HEK293T (cell line): ENCODE data around the gene TLE4.
"Not testable (repeated sequence)": the region's sequence is repeated elsewhere in the genome, so short reads cannot be mapped to it uniquely, and the experiment has no call there.

Source experiments
- CTCF ChIA-PET: fragments of 350-600 bp; formaldehyde crosslinking; extraction: SDS; loops from one replicate; lab custom pipeline; 2021; ENCODE audit warnings: antibody characterized with exemption, inconsistent platforms; lab: Yijun Ruan, JAX
- POLR2A ChIA-PET: fragments of 350-600 bp; formaldehyde crosslinking; extraction: SDS; loops from one replicate; lab custom pipeline; 2020; ENCODE audit warnings: antibody characterized with exemption, inconsistent platforms; lab: Yijun Ruan, JAX
- DNase-seq: peaks from one replicate; pipeline ENCODE4 v3.0.0; 2012; ENCODE audit warnings: mixed read lengths; ENCODE audit errors: extremely low spot score
- ARNT ChIP-seq: fragments of 450-650 bp; IDR thresholded peaks from 2 replicates; pipeline ENCODE4 v1.6.1; 2017; ENCODE audit warnings: mild to moderate bottlenecking
- BHLHE40 ChIP-seq: fragments of 450-650 bp; IDR thresholded peaks from 2 replicates; pipeline ENCODE4 v1.6.1; 2016; ENCODE audit warnings: mild to moderate bottlenecking, moderate library complexity, borderline replicate concordance
- CTBP1 ChIP-seq: fragments of 450-650 bp; IDR thresholded peaks from 2 replicates; pipeline ENCODE4 v1.6.1; 2016; ENCODE audit warnings: borderline replicate concordance
- ELF4 ChIP-seq: fragments of 450-650 bp; IDR thresholded peaks from 2 replicates; pipeline ENCODE4 v1.6.1; 2017; ENCODE audit warnings: antibody characterized with exemption
- FOXA1 ChIP-seq: fragments of 450-650 bp; IDR thresholded peaks from 2 replicates; pipeline ENCODE4 v1.6.1; 2016; ENCODE audit warnings: mild to moderate bottlenecking
- FOXK2 ChIP-seq: fragments of 450-650 bp; IDR thresholded peaks from 2 replicates; pipeline ENCODE4 v1.6.1; 2016; ENCODE audit warnings: mild to moderate bottlenecking
- FOXM1 ChIP-seq: fragments of 450-650 bp; IDR thresholded peaks from 2 replicates; pipeline ENCODE4 v1.6.1; 2017; ENCODE audit warnings: mild to moderate bottlenecking, borderline replicate concordance
- HDGF ChIP-seq: fragments of 450-650 bp; IDR thresholded peaks from 2 replicates; pipeline ENCODE4 v1.6.1; 2017; ENCODE audit warnings: antibody characterized with exemption, borderline replicate concordance
- L3MBTL2 ChIP-seq: fragments of 450-650 bp; conservative IDR thresholded peaks from 2 replicates; pipeline ENCODE4 v1.6.1; 2016; ENCODE audit warnings: mild to moderate bottlenecking
- LEF1 ChIP-seq: fragments of 450-650 bp; IDR thresholded peaks from 2 replicates; pipeline ENCODE4 v1.6.1; 2017; ENCODE audit warnings: mild to moderate bottlenecking, borderline replicate concordance
- NFRKB ChIP-seq: fragments of 450-650 bp; IDR thresholded peaks from 2 replicates; pipeline ENCODE4 v1.6.1; 2016; ENCODE audit warnings: mild to moderate bottlenecking, moderate library complexity
- SP1 ChIP-seq: fragments of 450-650 bp; IDR thresholded peaks from 2 replicates; pipeline ENCODE4 v1.6.1; 2017
- SUZ12 ChIP-seq: fragments of 450-650 bp; IDR thresholded peaks from 2 replicates; pipeline ENCODE4 v1.6.1; 2016; ENCODE audit warnings: mild to moderate bottlenecking
- TARDBP ChIP-seq: fragments of 450-650 bp; IDR thresholded peaks from 2 replicates; pipeline ENCODE4 v1.6.1; 2016
- ZNF384 ChIP-seq: fragments of 450-650 bp; IDR thresholded peaks from 2 replicates; pipeline ENCODE4 v1.6.1; 2016
- TF ChIP-seq, protein P1 (sequence below): fragments of 450-650 bp; IDR thresholded peaks from 2 replicates; pipeline ENCODE4 v1.6.1; 2016

Gene TLE4

DNA sequence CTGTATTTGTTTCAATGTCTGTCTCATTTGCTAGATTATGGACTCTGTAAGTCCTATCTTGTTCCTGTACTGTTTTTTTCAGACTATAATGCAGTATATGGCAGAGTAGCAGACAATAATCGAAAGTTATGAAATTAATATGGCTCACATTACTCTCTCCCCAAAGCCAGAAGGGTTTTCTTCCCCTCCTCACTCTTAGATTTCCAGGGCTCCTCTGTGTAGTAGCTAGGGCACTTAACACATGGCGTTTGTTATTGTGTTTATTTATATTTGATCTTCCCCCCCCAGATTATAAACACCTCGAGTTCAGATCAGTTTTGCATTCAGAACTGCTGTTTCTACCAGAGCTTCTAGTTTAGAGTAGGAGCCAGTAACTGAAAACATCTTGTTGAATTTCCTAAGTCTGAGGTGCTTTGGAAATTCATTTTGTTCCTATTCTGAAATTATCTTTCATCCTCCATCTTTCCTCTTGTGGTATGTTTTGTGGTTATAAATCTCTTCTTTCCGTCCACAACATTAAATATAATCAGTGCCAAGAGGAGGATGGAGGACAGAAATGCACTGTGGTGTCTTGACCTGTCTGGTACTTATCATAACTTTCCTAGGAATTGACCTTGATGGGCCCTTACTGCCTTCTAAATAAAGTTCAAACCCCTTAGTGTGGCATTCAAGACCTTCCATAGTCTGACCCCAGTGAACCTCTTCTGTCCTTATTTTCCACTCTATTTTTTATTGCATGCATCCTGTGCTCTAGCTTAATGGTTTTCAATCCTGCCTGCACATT lies 27.0 kb downstream of the TLE4 start:
- ChIA-PET CTCF (interaction anchor here (1.2 kb wide), 1 partner anchor 12 kb away, joined by 3 read pairs; no protein-coding TSS in a partner anchor), POLR2A (interaction anchor here (1.3 kb wide), 1 partner anchor 27 kb away, joined by 4 read pairs; the partner anchor contains the start of gene TLE4)
- TF ChIP-seq NFRKB, result no peak
- no peak for TF ChIP-seq FOXA1
- no peak for TF ChIP-seq FOXK2
- no peak for TF ChIP-seq SUZ12
- TF ChIP-seq LEF1, result no peak
- TF ChIP-seq SP1, result no peak
- TF ChIP-seq BHLHE40, result no peak
- DNase-seq, result no peak

DNA sequence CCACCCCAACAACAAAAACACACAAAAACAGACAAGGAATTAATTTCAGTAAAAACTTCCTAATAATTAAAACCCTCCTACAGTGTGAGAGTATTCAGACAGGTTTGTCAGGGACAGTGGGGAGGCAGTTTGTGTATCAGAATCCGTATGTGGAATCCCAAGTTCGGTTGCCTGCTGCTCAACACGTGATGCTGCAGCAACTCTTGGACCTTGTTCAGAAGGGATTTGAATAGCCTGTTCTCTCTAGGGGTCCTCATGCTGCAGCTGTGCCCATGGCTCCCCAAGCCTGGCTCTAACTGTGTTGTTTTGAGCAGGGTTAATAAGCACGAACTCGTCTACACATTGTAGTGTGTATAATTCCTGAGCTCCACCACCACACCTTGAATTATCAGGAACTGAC lies 28.7 kb downstream of the TLE4 start:
- no peak for DNase-seq
- ChIA-PET CTCF (no interaction called here), POLR2A (interaction anchor here (3.5 kb wide), 1 partner anchor 29 kb away, joined by 13 read pairs; the partner anchor contains the start of gene TLE4)
- TF ChIP-seq ELF4 (no peak), FOXM1 (no peak), TARDBP (no peak), ZNF384 (no peak), FOXA1 (no peak), ARNT (no peak), SP1 (no peak), LEF1 (no peak), SUZ12 (no peak), CTBP1 (no peak), BHLHE40 (no peak), HDGF (no peak), FOXK2 (no peak), NFRKB (no peak), L3MBTL2 (no peak)
- TF ChIP-seq, protein P1, sequence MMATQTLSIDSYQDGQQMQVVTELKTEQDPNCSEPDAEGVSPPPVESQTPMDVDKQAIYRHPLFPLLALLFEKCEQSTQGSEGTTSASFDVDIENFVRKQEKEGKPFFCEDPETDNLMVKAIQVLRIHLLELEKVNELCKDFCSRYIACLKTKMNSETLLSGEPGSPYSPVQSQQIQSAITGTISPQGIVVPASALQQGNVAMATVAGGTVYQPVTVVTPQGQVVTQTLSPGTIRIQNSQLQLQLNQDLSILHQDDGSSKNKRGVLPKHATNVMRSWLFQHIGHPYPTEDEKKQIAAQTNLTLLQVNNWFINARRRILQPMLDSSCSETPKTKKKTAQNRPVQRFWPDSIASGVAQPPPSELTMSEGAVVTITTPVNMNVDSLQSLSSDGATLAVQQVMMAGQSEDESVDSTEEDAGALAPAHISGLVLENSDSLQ, result no peak

DNA sequence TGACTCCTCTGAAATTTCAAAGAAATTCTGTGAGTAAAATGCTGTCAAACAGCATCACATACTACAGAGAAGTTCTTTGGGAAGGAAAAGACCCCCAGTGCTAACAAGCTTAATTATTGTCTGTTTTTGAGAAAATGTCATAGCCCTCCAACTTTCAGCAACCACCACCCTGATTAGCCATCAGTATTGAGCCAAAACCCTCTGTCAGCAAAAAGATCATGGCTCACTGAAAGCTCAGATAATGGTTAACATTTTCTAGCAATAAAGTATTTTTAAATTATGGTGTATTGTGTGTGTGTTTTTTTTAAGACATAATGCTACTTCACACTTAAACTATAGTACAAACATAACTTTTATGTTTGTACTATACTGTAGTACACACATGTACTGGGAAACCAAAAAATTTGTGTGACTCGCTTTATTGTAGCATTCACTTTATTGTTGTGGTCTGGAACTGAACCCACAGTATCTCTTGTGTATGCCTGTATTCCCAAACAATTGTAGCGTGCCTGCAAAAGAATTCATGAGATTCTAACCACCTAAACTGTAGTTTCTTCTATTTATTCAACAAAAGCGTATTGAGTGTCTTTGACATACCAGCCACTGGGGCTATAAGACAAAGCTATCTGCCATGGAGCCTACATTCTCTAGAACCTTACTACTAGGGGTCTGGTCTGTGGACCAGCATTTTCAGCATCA lies 31.6 kb downstream of the TLE4 start:
- CTCF ChIA-PET, result interaction anchor here (0.6 to 1.2 kb wide), 2 partner anchors 16 to 18 kb away, joined by 4 to 5 read pairs; no protein-coding TSS in a partner anchor
- POLR2A ChIA-PET, result interaction anchor here (0.8 to 3.5 kb wide), 2 partner anchors 21 to 32 kb away, joined by 3 to 13 read pairs; partner anchors contain the start of gene TLE4
- TF ChIP-seq L3MBTL2, result 0 out of 2 replicates have a peak, but pooled peaks have one; percentile 4
- TF ChIP-seq, protein P1, result no peak
- DNase-seq, result no peak

DNA sequence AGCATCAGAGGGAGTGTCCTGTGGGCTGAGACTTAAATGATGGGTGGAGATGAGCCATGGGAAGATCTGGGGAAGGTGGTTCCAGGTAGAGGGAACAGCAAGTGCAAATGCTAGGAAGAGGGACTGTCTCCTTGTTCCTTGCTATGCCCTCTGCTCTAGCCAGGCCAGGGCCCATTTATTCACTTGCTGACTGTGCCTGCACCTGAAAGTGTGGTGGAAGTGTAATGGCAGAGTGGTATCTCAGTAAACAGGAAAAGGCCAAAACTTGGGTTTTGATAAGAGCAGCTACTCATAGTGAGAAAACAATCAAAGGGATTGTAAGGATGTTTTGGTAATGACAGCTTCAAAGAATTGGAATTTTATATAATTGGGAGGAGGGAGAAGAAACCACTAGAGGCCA lies 32.4 kb downstream of the TLE4 start:
- DNase-seq, result no peak
- ChIA-PET POLR2A (interaction anchor here (2.2 to 3.5 kb wide), 2 partner anchors 33 kb away, joined by 8 to 13 read pairs; partner anchors contain the start of gene TLE4), CTCF (interaction anchor here (1.2 to 1.5 kb wide), 2 partner anchors 9 to 17 kb away, joined by 4 read pairs; no protein-coding TSS in a partner anchor)
- TF ChIP-seq ARNT (no peak), LEF1 (no peak), HDGF (no peak)

DNA sequence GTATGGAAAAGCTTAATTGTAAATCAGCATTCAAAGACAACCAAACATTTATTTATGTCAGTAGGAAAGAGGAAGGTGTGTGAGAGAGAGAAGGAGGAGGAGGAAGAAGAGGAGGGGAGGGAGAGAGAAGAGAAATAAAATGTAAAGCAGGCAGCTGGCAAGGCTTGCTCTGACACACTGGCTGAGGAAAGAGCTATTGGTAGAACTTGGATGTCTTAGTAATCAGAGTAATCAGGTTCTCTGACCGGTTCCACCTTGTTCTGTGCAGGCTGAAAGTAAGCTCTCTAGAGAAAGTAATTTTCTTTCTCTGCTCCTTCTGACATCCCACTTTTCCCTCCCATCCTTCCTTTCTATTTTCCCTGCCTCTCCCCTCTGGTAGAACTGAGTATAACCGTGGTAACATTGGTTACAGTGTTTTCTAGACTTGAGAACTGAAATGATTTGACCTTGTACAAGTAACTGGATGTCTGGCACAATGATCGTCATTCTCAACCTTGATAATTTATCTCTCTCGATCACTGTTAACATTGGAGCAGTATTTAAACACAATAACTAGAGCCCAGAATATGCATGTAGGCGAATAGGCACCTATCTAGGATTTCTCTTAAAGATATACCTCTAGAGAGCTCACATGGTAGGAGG lies 33.3 kb downstream of the TLE4 start:
- TF ChIP-seq NFRKB (no peak), TARDBP (no peak), FOXM1 (no peak), HDGF (no peak), ELF4 (no peak), SUZ12 (no peak), FOXK2 (no peak), L3MBTL2 (no peak), ZNF384 (no peak), FOXA1 (no peak)
- TF ChIP-seq, protein P1, result no peak
- ChIA-PET CTCF (interaction anchor here (0.6 to 1.5 kb wide), 4 partner anchors 8 to 18 kb away, joined by 3 to 4 read pairs (median 4); no protein-coding TSS in a partner anchor), POLR2A (interaction anchor here (0.5 to 2.2 kb wide), 2 partner anchors 34 to 251 kb away, joined by 3 to 8 read pairs; partner anchors contain the start of gene TLE4)
- DNase-seq, result no peak

DNA sequence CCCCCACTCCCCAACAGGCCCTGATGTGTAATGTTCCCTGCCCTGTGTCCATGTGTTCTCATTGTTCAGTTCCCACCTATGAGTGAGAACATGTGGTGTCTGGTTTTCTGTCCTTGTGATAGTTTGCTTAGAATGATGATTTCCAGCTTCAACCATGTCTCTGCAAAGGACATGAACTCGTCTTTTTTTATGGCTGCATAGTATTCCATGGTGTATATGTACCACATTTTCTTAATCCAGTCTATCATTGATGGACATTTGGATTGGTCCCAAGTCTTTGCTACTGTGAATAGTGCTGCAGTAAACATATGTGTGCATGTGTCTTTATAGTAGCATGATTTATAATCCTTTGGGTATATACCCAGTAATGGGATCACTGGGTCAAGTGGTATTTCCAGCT lies 34.8 kb downstream of the TLE4 start:
- not testable (repeated sequence) for DNase-seq
- ChIA-PET CTCF (interaction anchor here (0.5 kb wide), 1 partner anchor 13 kb away, joined by 5 read pairs; no protein-coding TSS in a partner anchor), POLR2A (interaction anchor here (0.6 to 2.2 kb wide), 2 partner anchors 35 to 56 kb away, joined by 3 to 8 read pairs; partner anchors contain the start of gene TLE4)
